Limb (tissue), 2 donors: Measurements from ENCODE around the gene KBTBD2.
A peak's percentile ranks its signal among the peaks of the same experiment; 100 is the strongest.
"Not testable (repeated sequence)": the region's sequence is repeated elsewhere in the genome, so short reads cannot be mapped to it uniquely, and the experiment has no call there.

ENCODE experiments used
- DNase-seq, 2 donors: peaks; one replicate each; pipeline ENCODE4 v3.0.0-alpha.2; 2016; ENCODE audit errors: extremely low spot score in 2 of 2

Gene KBTBD2

GRCh38 chr7:32855837-32856775 is 35.5 kb downstream of the KBTBD2 start:
- DNase-seq: not testable (repeated sequence)

- DNase-seq: not testable (repeated sequence)
Observed at GRCh38 chr7:32850654-32851053, 40.9 kb downstream of the KBTBD2 start.

- not testable (repeated sequence) for DNase-seq
Observed at GRCh38 chr7:32848655-32849054, 42.9 kb downstream of the KBTBD2 start.

- DNase-seq: peak; percentile 40 to 79
Observed at GRCh38 chr7:32846630-32847225, 44.8 kb downstream of the KBTBD2 start.

GRCh38 chr7:32844748-32845147 is 46.8 kb downstream of the KBTBD2 start:
- DNase-seq: not testable (repeated sequence)

- DNase-seq: not testable (repeated sequence)
Observed at GRCh38 chr7:32843763-32844162, 47.8 kb downstream of the KBTBD2 start.

- DNase-seq: not testable (repeated sequence)
Observed at GRCh38 chr7:32839846-32840245, 51.7 kb downstream of the KBTBD2 start.

- DNase-seq: not testable (repeated sequence)
Observed at GRCh38 chr7:32828996-32829752, 62.4 kb downstream of the KBTBD2 start.
